Lower leg skin (tissue), 3 donors: ENCODE measurements around the gene CST4.

Source experiments
- CTCF ChIP-seq, 3 donors: fragments of 450-650 bp; IDR thresholded peaks; one replicate each; pipeline ENCODE4 v1.5.1; 2016; ENCODE audit warnings: antibody characterized with exemption in 3 of 3, mild to moderate bottlenecking in 3 of 3, moderate library complexity in 2 of 3
- POLR2A ChIP-seq, 2 donors: fragments of 450-650 bp; IDR thresholded peaks; one replicate each; pipeline ENCODE4 v1.6.1; 2016 to 2017; ENCODE audit warnings: antibody characterized with exemption in 2 of 2, mild to moderate bottlenecking in 1 of 2, moderate library complexity in 1 of 2

- TF ChIP-seq CTCF (IDR thresholded peaks at IDR 0.05) (peak in 1 of 3 donors; percentile 36), POLR2A (IDR thresholded peaks at IDR 0.05) (no peak)
Observed at GRCh38 chr20:23725102-23725501, 36.3 kb upstream of the CST4 start.
